Measurements from ENCODE around the gene ACTA2. TPM values are rescaled to one million over a fixed set of nuclear protein-coding genes. Genes with fewer than 3 reads are reported as not detected.
A peak's percentile ranks its signal among the peaks of the same experiment; 100 is the strongest.

ACTA2 gene
- total and polyA plus RNA-seq, 2 donors (not counting 1 experiment from before 2014, with no cell fraction given) = 78.4 to 2,788 TPM

DNA sequence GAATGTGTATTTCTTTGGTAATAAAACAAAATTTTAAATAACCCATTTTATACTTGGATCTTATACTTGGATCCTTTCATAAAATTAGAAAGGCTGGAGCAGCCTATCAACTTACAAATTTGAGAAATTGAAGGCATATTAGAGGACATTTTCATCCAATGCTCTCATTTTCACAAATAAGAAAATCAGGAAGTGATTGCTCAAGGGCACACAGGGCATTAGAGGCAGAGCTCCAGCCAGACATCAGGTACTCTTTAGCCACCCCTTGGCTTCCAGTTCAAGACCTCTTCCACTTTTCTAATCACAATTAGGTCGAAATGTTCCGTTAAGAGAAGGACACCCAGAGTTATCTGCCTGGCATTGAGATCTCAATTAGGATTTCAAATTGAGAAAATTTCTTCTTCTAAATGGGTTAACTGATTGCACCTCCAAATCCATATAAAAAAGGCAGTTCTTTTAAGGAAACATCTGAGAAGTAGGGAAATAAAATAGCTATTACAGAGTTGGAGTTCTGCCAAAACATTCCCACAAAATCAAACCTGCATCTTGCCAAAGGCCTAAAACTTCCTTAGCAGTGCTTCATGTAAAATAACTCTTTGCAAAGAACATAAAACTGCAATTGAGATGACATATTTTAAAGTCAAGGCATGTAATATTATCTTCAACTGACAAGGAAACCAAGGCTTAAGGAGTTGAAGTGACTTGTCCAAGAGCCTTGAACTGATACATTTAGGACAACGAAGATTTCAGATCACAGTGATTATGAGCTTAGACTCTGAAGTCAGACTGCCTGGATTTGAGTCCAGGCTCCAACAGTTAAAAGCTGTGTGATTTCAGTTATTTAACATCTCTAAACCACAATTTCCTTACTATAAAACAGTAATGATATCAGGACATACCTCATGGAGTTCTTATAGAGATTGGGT is 2.4 kb downstream of the ACTA2 start:
- Histone ChIP-seq H3K4me2 (ENCODE audit: extremely low read depth, insufficient read depth, low read length) (peak overlapping the region; percentile 29), H3K4me1 (ENCODE audit: control insufficient read depth, extremely low read depth, insufficient read depth, low read length) (peaks cover 26% of the 10 kb centered on the region), H3K27ac (ENCODE audit: insufficient read depth, low read length) (peak overlapping the region; percentile 15), H4K20me1 (ENCODE audit: control insufficient read depth, extremely low read depth, insufficient read depth, low read length) (no peaks in the 10 kb centered on the region), H2AFZ (ENCODE audit: low read length) (no peak overlapping the region), H3K27me3 (ENCODE audit: control insufficient read depth, insufficient read depth, low read length) (no peaks in the 10 kb centered on the region), H3K79me2 (ENCODE audit: control insufficient read depth, insufficient read depth, low read length) (peaks cover 14% of the 10 kb centered on the region), H3K4me3 (replicated peaks in 1 of 4; ENCODE audit: control extremely low read depth in 1 of 4, insufficient read depth in 1 of 4, low read depth in 3 of 4, low read length in 4 of 4) (peak overlapping the region in 1 of 4 experiments; percentile 27), H3K9ac (ENCODE audit: insufficient read depth, low read length) (no peak overlapping the region), H3K9me3 (ENCODE audit: control insufficient read depth, insufficient read depth, low read depth, low read length) (no peaks in the 10 kb centered on the region), H3K36me3 (ENCODE audit: control insufficient read depth, insufficient read depth, low read length) (no peaks in the 10 kb centered on the region)
- DNase-seq (ENCODE audit: low read depth in 2 of 2) = peak in 1 of 2 donors; percentile 56
- TF ChIP-seq EZH2 (IDR thresholded peaks at IDR 0.05; ENCODE audit: low read length, missing control alignments) = no peak
- TF ChIP-seq, protein P1, sequence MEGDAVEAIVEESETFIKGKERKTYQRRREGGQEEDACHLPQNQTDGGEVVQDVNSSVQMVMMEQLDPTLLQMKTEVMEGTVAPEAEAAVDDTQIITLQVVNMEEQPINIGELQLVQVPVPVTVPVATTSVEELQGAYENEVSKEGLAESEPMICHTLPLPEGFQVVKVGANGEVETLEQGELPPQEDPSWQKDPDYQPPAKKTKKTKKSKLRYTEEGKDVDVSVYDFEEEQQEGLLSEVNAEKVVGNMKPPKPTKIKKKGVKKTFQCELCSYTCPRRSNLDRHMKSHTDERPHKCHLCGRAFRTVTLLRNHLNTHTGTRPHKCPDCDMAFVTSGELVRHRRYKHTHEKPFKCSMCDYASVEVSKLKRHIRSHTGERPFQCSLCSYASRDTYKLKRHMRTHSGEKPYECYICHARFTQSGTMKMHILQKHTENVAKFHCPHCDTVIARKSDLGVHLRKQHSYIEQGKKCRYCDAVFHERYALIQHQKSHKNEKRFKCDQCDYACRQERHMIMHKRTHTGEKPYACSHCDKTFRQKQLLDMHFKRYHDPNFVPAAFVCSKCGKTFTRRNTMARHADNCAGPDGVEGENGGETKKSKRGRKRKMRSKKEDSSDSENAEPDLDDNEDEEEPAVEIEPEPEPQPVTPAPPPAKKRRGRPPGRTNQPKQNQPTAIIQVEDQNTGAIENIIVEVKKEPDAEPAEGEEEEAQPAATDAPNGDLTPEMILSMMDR (conservative IDR thresholded peaks at IDR 0.05 in 1 of 2, IDR thresholded peaks at IDR 0.05 in 1 of 2; ENCODE audit: low read depth in 1 of 2, low read length in 2 of 2) = no peak

DNA sequence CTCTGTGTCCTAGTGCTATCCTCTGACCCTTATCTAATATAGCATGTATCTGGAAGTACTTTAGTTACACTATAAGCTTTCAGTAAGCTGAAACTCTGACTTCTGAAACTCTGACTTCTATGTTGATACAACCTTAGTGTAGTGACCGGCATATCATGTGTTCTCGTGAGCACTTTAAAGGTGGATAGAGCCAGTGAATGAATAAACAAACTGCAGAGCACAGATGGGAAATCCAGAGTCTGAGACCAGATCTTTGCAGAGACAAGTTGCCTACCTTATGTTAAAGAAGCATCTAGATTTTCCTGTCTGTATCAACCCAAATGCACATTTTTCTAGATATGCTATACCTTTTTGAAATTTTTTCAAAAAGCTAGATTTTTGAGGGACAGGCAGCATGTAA is 3.5 kb downstream of the ACTA2 start:
- peak overlapping the region; percentile 33 for H3K4me2 ChIP-seq (ENCODE audit: extremely low read depth, insufficient read depth, low read length)
- DNase-seq (ENCODE audit: low read depth in 2 of 2) = no peak
- peak overlapping the region in 1 of 4 experiments; percentile 0 for H3K4me3 ChIP-seq (replicated peaks in 1 of 4; ENCODE audit: control extremely low read depth in 1 of 4, insufficient read depth in 1 of 4, low read depth in 3 of 4, low read length in 4 of 4)

GRCh38 chr10:88946965-88947590 is 5.5 kb downstream of the ACTA2 start:
- H3K36me3 ChIP-seq (ENCODE audit: control insufficient read depth, insufficient read depth, low read length) = peaks cover 2% of the 10 kb centered on the region
- H4K20me1 ChIP-seq (ENCODE audit: control insufficient read depth, extremely low read depth, insufficient read depth, low read length) = no peaks in the 10 kb centered on the region
- no peak for TF ChIP-seq EZH2 (IDR thresholded peaks at IDR 0.05; ENCODE audit: low read length, missing control alignments)
- TF ChIP-seq, protein P1 (conservative IDR thresholded peaks at IDR 0.05 in 1 of 2, IDR thresholded peaks at IDR 0.05 in 1 of 2; ENCODE audit: low read depth in 1 of 2, low read length in 2 of 2) = no peak
- no peak overlapping the region for H3K4me3 ChIP-seq (replicated peaks in 1 of 4; ENCODE audit: control extremely low read depth in 1 of 4, insufficient read depth in 1 of 4, low read depth in 3 of 4, low read length in 4 of 4)
- DNase-seq (ENCODE audit: low read depth in 2 of 2) = peak in 1 of 2 donors; percentile 46
- peaks cover 16% of the 10 kb centered on the region for H3K4me1 ChIP-seq (ENCODE audit: control insufficient read depth, extremely low read depth, insufficient read depth, low read length)
- no peak overlapping the region for H3K4me2 ChIP-seq (ENCODE audit: extremely low read depth, insufficient read depth, low read length)
- H3K27me3 ChIP-seq (ENCODE audit: control insufficient read depth, insufficient read depth, low read length) = no peaks in the 10 kb centered on the region
- no peak overlapping the region for H3K27ac ChIP-seq (ENCODE audit: insufficient read depth, low read length)
- no peaks in the 10 kb centered on the region for H3K9me3 ChIP-seq (ENCODE audit: control insufficient read depth, insufficient read depth, low read depth, low read length)
- H2AFZ ChIP-seq (ENCODE audit: low read length) = no peak overlapping the region
- H3K9ac ChIP-seq (ENCODE audit: insufficient read depth, low read length) = no peak overlapping the region
- peaks cover 14% of the 10 kb centered on the region for H3K79me2 ChIP-seq (ENCODE audit: control insufficient read depth, insufficient read depth, low read length)

More for the DNA sequence above, 3.5 kb downstream of the ACTA2 start:
- H3K36me3 ChIP-seq (ENCODE audit: control insufficient read depth, insufficient read depth, low read length) = no peaks in the 10 kb centered on the region
- no peak overlapping the region for H3K9ac ChIP-seq (ENCODE audit: insufficient read depth, low read length)
- peaks cover 26% of the 10 kb centered on the region for H3K4me1 ChIP-seq (ENCODE audit: control insufficient read depth, extremely low read depth, insufficient read depth, low read length)
- no peaks in the 10 kb centered on the region for H4K20me1 ChIP-seq (ENCODE audit: control insufficient read depth, extremely low read depth, insufficient read depth, low read length)
- H2AFZ ChIP-seq (ENCODE audit: low read length) = no peak overlapping the region
- no peak overlapping the region for H3K27ac ChIP-seq (ENCODE audit: insufficient read depth, low read length)
- no peaks in the 10 kb centered on the region for H3K9me3 ChIP-seq (ENCODE audit: control insufficient read depth, insufficient read depth, low read depth, low read length)
- H3K79me2 ChIP-seq (ENCODE audit: control insufficient read depth, insufficient read depth, low read length) = peaks cover 14% of the 10 kb centered on the region
- no peaks in the 10 kb centered on the region for H3K27me3 ChIP-seq (ENCODE audit: control insufficient read depth, insufficient read depth, low read length)
- no peak for TF ChIP-seq EZH2 (IDR thresholded peaks at IDR 0.05; ENCODE audit: low read length, missing control alignments)
- TF ChIP-seq, protein P1 (conservative IDR thresholded peaks at IDR 0.05 in 1 of 2, IDR thresholded peaks at IDR 0.05 in 1 of 2; ENCODE audit: low read depth in 1 of 2, low read length in 2 of 2) = no peak

Data from fibroblast of lung (primary cell).